Measurements from ENCODE around the gene OSR1.

Gene OSR1

DNA sequence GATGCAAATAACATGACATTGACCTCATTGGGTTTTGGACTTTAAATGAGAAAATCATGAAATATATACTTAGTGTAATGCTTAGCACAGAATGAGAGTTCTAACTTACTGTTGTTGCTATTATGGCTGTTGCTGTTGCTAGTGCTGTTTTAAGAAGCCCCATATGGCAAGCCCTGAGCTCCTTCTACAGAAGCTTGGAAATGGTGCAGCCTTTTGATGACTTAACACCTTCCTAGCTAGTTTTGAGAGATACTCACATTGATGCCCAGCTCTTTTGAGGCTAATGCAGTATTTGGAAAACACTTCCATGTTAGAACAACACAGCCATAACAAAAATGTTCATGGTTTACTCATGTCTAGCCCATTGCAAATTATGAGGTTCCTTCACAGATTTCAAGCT is 30.9 kb downstream of the OSR1 start:
- H3K9me3 Mint-ChIP-seq, result no peaks in the 10 kb centered on the region
- H3K36me3 Mint-ChIP-seq (ENCODE audit: low read depth), result peaks cover 12% of the 10 kb centered on the region
- DNase-seq, result no peak
- TF ChIP-seq, protein P1, sequence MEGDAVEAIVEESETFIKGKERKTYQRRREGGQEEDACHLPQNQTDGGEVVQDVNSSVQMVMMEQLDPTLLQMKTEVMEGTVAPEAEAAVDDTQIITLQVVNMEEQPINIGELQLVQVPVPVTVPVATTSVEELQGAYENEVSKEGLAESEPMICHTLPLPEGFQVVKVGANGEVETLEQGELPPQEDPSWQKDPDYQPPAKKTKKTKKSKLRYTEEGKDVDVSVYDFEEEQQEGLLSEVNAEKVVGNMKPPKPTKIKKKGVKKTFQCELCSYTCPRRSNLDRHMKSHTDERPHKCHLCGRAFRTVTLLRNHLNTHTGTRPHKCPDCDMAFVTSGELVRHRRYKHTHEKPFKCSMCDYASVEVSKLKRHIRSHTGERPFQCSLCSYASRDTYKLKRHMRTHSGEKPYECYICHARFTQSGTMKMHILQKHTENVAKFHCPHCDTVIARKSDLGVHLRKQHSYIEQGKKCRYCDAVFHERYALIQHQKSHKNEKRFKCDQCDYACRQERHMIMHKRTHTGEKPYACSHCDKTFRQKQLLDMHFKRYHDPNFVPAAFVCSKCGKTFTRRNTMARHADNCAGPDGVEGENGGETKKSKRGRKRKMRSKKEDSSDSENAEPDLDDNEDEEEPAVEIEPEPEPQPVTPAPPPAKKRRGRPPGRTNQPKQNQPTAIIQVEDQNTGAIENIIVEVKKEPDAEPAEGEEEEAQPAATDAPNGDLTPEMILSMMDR (IDR thresholded peaks at IDR 0.05), result no peak
- no peak overlapping the region for H3K27ac Mint-ChIP-seq
- no peaks in the 10 kb centered on the region for H3K4me1 Mint-ChIP-seq
- no peak overlapping the region for H3K4me3 Mint-ChIP-seq
- peaks cover 3% of the 10 kb centered on the region for H3K27me3 Mint-ChIP-seq (ENCODE audit: low read depth, poor library complexity)

DNA sequence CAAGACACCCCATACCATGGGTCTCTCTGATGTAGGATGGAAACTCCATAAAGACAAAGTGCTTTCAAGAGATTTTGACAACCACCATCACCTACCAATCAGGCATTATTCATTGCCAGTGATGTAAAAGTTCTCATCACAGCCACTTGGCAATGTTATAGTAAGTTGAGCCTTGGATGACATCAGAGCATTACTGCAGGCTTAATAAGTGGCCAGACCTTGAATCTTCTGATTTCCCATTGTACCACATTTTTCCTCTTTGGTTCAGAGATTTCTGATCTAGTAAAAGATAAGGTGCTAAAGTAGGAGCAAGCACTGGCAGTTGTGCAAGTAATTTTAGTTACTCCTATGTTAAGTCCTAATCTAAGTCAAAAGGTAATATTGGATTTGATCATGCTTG is 36.5 kb downstream of the OSR1 start:
- no peak overlapping the region for H3K27ac Mint-ChIP-seq
- H3K4me1 Mint-ChIP-seq, result no peaks in the 10 kb centered on the region
- peaks cover 3% of the 10 kb centered on the region for H3K27me3 Mint-ChIP-seq (ENCODE audit: low read depth, poor library complexity)
- TF ChIP-seq, protein P1 (IDR thresholded peaks at IDR 0.05), result no peak
- no peak for DNase-seq
- peaks cover 3% of the 10 kb centered on the region for H3K9me3 Mint-ChIP-seq
- H3K4me3 Mint-ChIP-seq, result no peak overlapping the region
- peaks cover 22% of the 10 kb centered on the region for H3K36me3 Mint-ChIP-seq (ENCODE audit: low read depth)

DNA sequence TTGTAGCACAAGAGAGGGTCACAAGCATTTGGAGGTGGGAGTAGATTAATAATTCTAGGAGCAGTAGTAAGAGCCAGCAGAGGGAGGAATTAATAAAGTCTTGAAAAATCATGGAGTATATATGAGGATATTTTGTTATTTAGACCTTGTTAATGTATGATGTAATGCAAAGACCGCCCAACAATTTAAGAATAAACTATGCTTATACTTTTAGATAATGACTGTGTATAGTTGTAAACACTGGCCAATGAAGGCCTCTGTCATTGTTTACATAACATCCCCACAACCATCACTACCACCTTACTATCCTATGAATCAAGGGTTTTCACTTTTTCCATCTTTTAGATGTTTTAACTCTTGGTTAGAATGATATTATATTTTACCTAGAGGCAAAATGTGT is 37.6 kb downstream of the OSR1 start:
- Mint-ChIP-seq H3K27ac (no peak overlapping the region), H3K27me3 (ENCODE audit: low read depth, poor library complexity) (peaks cover 3% of the 10 kb centered on the region)

DNA sequence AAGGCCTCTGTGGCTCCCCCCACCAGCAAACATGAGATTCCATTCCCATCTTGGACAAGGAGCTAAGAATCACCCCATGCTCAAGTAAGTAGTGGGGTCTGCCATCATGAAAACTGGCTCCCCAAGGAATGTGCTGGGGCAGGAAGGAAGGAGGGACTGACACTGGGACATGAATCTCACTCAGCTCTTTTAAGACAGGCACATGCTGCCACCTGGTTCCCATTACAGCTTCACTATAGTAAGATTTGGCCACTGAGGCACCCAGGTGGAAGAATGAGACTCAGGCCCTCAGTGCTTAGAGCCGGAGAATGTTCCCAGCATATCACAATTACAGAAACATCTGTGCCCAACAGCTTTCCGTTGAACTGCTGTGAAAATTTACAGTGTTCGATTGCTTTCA is 38.7 kb downstream of the OSR1 start:
- H3K9me3 Mint-ChIP-seq, result peaks cover 3% of the 10 kb centered on the region
- H3K27ac Mint-ChIP-seq, result peak overlapping the region; percentile 81
- peaks cover 1% of the 10 kb centered on the region for H3K4me1 Mint-ChIP-seq
- no peak for DNase-seq
- no peak overlapping the region for H3K4me3 Mint-ChIP-seq
- H3K36me3 Mint-ChIP-seq (ENCODE audit: low read depth), result peaks cover 22% of the 10 kb centered on the region
- peaks cover 3% of the 10 kb centered on the region for H3K27me3 Mint-ChIP-seq (ENCODE audit: low read depth, poor library complexity)
- TF ChIP-seq, protein P1 (IDR thresholded peaks at IDR 0.05), result no peak

More for the DNA sequence above, 37.6 kb downstream of the OSR1 start:
- DNase-seq, result no peak
- peaks cover 22% of the 10 kb centered on the region for H3K36me3 Mint-ChIP-seq (ENCODE audit: low read depth)
- TF ChIP-seq, protein P1 (IDR thresholded peaks at IDR 0.05), result no peak
- no peaks in the 10 kb centered on the region for H3K4me1 Mint-ChIP-seq
- no peak overlapping the region for H3K4me3 Mint-ChIP-seq
- H3K9me3 Mint-ChIP-seq, result peaks cover 3% of the 10 kb centered on the region

DNA sequence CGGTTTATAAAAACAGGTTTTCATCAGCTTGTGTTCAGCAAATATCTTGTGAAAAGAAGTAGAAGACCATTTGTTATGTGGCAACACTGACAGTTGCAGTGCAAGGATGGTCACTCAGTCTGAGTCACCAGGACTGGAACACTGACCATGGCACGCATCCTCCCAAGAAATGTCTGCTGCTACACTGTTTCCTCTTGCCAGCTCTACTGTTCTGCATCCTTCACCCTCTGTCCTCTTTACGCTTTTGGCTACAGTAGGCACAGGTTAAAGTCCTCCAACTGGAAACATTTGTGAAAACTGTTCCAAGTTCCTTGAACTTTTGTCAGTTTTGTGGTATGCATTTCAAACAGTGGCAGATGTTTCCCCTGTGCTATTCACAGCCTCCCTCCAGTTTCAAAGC is 39.4 kb downstream of the OSR1 start:
- peaks cover 21% of the 10 kb centered on the region for H3K36me3 Mint-ChIP-seq (ENCODE audit: low read depth)
- H3K4me1 Mint-ChIP-seq, result peaks cover 8% of the 10 kb centered on the region
- H3K9me3 Mint-ChIP-seq, result peaks cover 8% of the 10 kb centered on the region
- H3K4me3 Mint-ChIP-seq, result no peak overlapping the region
- H3K27ac Mint-ChIP-seq, result no peak overlapping the region
- H3K27me3 Mint-ChIP-seq (ENCODE audit: low read depth, poor library complexity), result no peaks in the 10 kb centered on the region
- TF ChIP-seq, protein P1 (IDR thresholded peaks at IDR 0.05), result no peak
- no peak for DNase-seq

DNA sequence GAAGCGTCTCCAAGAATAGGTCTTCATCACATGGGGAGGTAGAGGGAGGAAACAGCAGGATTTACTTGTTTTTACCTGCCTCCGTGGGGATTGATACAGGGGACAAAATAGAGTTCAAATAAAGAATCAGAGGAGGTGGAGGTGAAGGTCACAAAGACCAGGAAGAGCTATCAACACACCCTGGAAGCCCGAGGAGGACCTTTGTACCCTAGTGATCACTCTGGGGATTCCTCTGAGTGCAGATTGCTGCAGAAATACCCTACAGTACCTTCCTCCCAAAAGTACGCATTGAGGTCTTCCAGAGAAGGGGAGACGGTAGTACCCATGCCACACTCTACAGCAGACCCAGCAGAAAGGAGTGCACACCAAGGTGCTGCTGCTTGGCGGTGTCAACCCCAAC is 44.9 kb downstream of the OSR1 start:
- H3K27ac Mint-ChIP-seq, result no peak overlapping the region
- H3K36me3 Mint-ChIP-seq (ENCODE audit: low read depth), result peaks cover 24% of the 10 kb centered on the region
- H3K27me3 Mint-ChIP-seq (ENCODE audit: low read depth, poor library complexity), result no peaks in the 10 kb centered on the region
- H3K9me3 Mint-ChIP-seq, result peaks cover 35% of the 10 kb centered on the region
- peaks cover 9% of the 10 kb centered on the region for H3K4me1 Mint-ChIP-seq
- DNase-seq, result no peak
- no peak overlapping the region for H3K4me3 Mint-ChIP-seq
- TF ChIP-seq, protein P1 (IDR thresholded peaks at IDR 0.05), result no peak

All from nephron progenitor cell (in vitro differentiated cells).